ENCODE results near the gene RXRA. TPM values are rescaled to one million over a fixed set of nuclear protein-coding genes. Genes with fewer than 3 reads are reported as not detected.

RXRA gene
- total and polyA plus RNA-seq, 2 of the 13 experiments (the other 11 are each of a cell fraction or from before 2014, with no cell fraction given), result 18.9 to 29.2 TPM

DNA sequence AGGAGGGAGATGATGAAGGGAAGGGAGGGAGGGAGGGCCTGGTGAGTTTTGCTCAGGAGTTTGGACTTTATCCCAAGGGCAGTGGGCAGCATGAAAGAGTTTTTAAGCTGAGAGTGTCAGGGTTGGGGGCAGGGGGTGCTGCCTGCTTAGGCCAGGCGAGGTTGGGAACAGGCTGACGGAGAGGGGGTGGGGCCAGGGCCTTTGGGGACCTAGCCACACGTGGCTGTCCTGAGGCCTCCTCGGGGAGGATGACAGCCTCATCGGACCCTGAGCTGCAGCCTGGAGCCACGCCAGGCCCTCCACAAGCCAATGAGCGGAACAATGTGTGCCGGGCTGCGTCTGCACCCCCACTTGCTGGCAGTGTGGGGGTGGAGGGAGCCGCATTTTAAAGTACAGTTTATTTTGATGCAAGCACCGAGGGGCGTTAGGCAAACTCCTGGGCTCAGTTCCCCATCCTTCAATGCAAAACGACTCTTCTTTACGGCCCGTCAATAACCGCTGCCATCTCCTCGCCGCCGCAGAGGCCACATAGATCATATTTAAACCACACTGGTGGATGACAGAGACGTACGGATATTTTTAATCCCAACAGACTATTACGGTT is 5.3 kb upstream of the RXRA start (continued):
- TF ChIP-seq RFX5 (IDR thresholded peaks at IDR 0.05; ENCODE audit: low read depth, low read length) (no peak), ZNF263 (CRISPR knock-in tag; IDR thresholded peaks at IDR 0.05) (no peak), MED1 (CRISPR knock-in tag; IDR thresholded peaks at IDR 0.05) (peak; percentile 47; the same call in 1 of the 2 replicates), SRSF9 (IDR thresholded peaks at IDR 0.05; ENCODE audit: borderline replicate concordance, insufficient read depth, low read depth, low read length, poor library complexity, severe bottlenecking) (no peak), ZNF607 (CRISPR knock-in tag; IDR thresholded peaks at IDR 0.05; ENCODE audit: borderline replicate concordance) (peak; percentile 65; the same call in 1 of the 2 replicates), CREB1 (IDR thresholded peaks at IDR 0.05) (0 out of 2 replicates have a peak, but pooled peaks have one; percentile 2), CREB1 (CRISPR knock-in tag; IDR thresholded peaks at IDR 0.05) (no peak), KMT2A (CRISPR knock-in tag; IDR thresholded peaks at IDR 0.05) (no peak), ZNF441 (CRISPR knock-in tag; IDR thresholded peaks at IDR 0.05; ENCODE audit: borderline replicate concordance) (peak; percentile 75), ZBTB7A (CRISPR knock-in tag; IDR thresholded peaks at IDR 0.05) (no peak; the same call in 1 of the 2 replicates), ZNF235 (CRISPR knock-in tag; IDR thresholded peaks at IDR 0.05; ENCODE audit: borderline replicate concordance) (no peak), ZNF766 (CRISPR knock-in tag; IDR thresholded peaks at IDR 0.05; ENCODE audit: borderline replicate concordance) (0 out of 2 replicates have a peak, but pooled peaks have one; percentile 49), PAWR (CRISPR knock-in tag; IDR thresholded peaks at IDR 0.05; ENCODE audit: borderline replicate concordance) (no peak)
- TF ChIP-seq, protein P1, sequence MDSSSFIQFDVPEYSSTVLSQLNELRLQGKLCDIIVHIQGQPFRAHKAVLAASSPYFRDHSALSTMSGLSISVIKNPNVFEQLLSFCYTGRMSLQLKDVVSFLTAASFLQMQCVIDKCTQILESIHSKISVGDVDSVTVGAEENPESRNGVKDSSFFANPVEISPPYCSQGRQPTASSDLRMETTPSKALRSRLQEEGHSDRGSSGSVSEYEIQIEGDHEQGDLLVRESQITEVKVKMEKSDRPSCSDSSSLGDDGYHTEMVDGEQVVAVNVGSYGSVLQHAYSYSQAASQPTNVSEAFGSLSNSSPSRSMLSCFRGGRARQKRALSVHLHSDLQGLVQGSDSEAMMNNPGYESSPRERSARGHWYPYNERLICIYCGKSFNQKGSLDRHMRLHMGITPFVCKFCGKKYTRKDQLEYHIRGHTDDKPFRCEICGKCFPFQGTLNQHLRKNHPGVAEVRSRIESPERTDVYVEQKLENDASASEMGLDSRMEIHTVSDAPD (CRISPR knock-in tag; IDR thresholded peaks at IDR 0.05), result no peak
- TF ChIP-seq, protein P2, sequence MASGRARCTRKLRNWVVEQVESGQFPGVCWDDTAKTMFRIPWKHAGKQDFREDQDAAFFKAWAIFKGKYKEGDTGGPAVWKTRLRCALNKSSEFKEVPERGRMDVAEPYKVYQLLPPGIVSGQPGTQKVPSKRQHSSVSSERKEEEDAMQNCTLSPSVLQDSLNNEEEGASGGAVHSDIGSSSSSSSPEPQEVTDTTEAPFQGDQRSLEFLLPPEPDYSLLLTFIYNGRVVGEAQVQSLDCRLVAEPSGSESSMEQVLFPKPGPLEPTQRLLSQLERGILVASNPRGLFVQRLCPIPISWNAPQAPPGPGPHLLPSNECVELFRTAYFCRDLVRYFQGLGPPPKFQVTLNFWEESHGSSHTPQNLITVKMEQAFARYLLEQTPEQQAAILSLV (CRISPR knock-in tag; IDR thresholded peaks at IDR 0.05; ENCODE audit: borderline replicate concordance), result peak; percentile 60; the same call in 1 of the 2 replicates
- TF ChIP-seq, protein P3, sequence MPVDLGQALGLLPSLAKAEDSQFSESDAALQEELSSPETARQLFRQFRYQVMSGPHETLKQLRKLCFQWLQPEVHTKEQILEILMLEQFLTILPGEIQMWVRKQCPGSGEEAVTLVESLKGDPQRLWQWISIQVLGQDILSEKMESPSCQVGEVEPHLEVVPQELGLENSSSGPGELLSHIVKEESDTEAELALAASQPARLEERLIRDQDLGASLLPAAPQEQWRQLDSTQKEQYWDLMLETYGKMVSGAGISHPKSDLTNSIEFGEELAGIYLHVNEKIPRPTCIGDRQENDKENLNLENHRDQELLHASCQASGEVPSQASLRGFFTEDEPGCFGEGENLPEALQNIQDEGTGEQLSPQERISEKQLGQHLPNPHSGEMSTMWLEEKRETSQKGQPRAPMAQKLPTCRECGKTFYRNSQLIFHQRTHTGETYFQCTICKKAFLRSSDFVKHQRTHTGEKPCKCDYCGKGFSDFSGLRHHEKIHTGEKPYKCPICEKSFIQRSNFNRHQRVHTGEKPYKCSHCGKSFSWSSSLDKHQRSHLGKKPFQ (CRISPR knock-in tag; IDR thresholded peaks at IDR 0.05; ENCODE audit: insufficient replicate concordance), result no peak
- TF ChIP-seq, protein P4, sequence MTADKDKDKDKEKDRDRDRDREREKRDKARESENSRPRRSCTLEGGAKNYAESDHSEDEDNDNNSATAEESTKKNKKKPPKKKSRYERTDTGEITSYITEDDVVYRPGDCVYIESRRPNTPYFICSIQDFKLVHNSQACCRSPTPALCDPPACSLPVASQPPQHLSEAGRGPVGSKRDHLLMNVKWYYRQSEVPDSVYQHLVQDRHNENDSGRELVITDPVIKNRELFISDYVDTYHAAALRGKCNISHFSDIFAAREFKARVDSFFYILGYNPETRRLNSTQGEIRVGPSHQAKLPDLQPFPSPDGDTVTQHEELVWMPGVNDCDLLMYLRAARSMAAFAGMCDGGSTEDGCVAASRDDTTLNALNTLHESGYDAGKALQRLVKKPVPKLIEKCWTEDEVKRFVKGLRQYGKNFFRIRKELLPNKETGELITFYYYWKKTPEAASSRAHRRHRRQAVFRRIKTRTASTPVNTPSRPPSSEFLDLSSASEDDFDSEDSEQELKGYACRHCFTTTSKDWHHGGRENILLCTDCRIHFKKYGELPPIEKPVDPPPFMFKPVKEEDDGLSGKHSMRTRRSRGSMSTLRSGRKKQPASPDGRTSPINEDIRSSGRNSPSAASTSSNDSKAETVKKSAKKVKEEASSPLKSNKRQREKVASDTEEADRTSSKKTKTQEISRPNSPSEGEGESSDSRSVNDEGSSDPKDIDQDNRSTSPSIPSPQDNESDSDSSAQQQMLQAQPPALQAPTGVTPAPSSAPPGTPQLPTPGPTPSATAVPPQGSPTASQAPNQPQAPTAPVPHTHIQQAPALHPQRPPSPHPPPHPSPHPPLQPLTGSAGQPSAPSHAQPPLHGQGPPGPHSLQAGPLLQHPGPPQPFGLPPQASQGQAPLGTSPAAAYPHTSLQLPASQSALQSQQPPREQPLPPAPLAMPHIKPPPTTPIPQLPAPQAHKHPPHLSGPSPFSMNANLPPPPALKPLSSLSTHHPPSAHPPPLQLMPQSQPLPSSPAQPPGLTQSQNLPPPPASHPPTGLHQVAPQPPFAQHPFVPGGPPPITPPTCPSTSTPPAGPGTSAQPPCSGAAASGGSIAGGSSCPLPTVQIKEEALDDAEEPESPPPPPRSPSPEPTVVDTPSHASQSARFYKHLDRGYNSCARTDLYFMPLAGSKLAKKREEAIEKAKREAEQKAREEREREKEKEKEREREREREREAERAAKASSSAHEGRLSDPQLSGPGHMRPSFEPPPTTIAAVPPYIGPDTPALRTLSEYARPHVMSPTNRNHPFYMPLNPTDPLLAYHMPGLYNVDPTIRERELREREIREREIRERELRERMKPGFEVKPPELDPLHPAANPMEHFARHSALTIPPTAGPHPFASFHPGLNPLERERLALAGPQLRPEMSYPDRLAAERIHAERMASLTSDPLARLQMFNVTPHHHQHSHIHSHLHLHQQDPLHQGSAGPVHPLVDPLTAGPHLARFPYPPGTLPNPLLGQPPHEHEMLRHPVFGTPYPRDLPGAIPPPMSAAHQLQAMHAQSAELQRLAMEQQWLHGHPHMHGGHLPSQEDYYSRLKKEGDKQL (CRISPR knock-in tag; IDR thresholded peaks at IDR 0.05; ENCODE audit: low read depth), result no peak
- TF ChIP-seq, protein P5, sequence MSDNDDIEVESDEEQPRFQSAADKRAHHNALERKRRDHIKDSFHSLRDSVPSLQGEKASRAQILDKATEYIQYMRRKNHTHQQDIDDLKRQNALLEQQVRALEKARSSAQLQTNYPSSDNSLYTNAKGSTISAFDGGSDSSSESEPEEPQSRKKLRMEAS (IDR thresholded peaks at IDR 0.05), result no peak
- TF ChIP-seq, protein P6, sequence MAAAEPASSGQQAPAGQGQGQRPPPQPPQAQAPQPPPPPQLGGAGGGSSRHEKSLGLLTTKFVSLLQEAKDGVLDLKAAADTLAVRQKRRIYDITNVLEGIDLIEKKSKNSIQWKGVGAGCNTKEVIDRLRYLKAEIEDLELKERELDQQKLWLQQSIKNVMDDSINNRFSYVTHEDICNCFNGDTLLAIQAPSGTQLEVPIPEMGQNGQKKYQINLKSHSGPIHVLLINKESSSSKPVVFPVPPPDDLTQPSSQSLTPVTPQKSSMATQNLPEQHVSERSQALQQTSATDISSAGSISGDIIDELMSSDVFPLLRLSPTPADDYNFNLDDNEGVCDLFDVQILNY (CRISPR knock-in tag; conservative IDR thresholded peaks at IDR 0.05), result no peak
